ENCODE results near the gene TBC1D14. TPM values are rescaled to one million over a fixed set of nuclear protein-coding genes. Genes with fewer than 3 reads are reported as not detected.

Gene TBC1D14
- total RNA-seq, 1 experiment from 2014 or later, result 50.2 TPM

DNA sequence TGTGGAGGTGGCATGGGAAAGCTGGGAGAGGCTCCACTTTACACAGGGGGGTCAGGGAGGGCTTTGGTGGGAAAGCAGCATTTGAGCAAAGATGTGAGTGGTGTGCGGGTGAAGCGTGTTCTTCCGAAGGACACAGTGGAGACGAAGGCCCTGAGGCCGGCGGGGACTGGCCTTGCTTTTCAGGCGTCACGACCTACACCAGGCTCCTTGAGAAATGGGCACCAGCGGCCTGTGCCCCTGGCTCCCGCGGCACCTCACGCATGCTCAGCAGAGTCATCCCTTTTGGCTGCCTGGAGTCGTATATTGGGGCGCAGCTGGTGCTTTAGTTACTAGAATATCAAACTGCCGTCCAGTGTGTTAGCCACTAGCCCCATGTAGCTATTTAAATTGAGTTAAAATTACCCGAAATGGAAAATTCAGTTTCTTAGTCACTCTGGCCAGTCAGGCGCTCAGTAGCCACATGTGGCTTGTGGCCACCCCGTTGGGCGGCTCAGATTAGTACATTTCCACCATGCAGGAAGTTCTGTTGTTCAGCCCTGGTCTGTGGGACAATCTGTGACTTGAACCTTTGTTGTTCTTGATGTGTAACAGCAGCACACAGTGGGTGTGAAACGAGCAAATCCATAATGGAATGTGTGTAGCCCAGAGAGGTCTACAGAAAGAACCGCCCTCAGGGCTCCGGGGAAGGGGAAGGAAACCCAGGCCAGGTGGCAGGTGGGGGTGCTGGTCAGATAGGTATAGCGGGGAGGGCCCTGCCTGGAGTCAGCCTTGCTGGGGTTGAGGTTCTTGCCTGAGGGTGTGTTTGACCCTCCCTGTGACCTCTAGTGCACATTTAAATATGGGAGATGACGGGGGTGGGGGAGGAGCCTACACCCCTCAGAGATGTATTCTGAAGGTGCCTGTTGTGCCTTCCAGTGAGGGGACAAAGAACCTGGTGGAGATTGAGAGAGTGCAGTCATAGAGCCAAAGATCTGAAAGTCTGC lies 30.4 kb downstream of the TBC1D14 start:
- Mint-ChIP-seq H3K27me3 (ENCODE audit: low read depth) (no peaks in the 10 kb centered on the region), H3K4me3 (no peak overlapping the region), H3K9me3 (no peaks in the 10 kb centered on the region; a peak in 1 of 5 replicates), H3K4me1 (peaks cover 72 to 74% of the 10 kb centered on the region in 2 experiments), H3K27ac (peak overlapping the region; percentile 2 to 55 (median 32); a peak in 5 of 7 replicates), H3K36me3 (ENCODE audit: insufficient read depth in 1 of 3, low read depth in 3 of 3) (peaks cover 2 to 4% (median 2%) of the 10 kb centered on the region in 3 experiments; a peak in 4 of 7 replicates)
- H3T11ph ChIP-seq (ENCODE audit: low read length), result no peak overlapping the region
- H2BK5ac ChIP-seq (ENCODE audit: insufficient read length, low read length), result no peak overlapping the region
- peaks cover 3% of the 10 kb centered on the region for H3K79me1 ChIP-seq (ENCODE audit: insufficient read depth, low read depth, low read length, poor library complexity, severe bottlenecking)
- H3K23me2 ChIP-seq (ENCODE audit: insufficient read length, low read depth, low read length, poor library complexity, severe bottlenecking), result no peaks in the 10 kb centered on the region
- no peaks in the 10 kb centered on the region for H4K20me1 ChIP-seq (ENCODE audit: control insufficient read depth, insufficient read depth, insufficient read length)
- H2AK5ac ChIP-seq (ENCODE audit: insufficient read length, low read length), result no peak overlapping the region
- no peak overlapping the region for H2AFZ ChIP-seq (ENCODE audit: low read length)
- H4K5ac ChIP-seq (ENCODE audit: insufficient read length, low read depth, low read length), result no peak overlapping the region
- no peak overlapping the region for H3K56ac ChIP-seq (ENCODE audit: insufficient read length, low read depth, low read length)
- no peak for DNase-seq
- no peak overlapping the region for H2BK15ac ChIP-seq (ENCODE audit: low read depth, low read length)
- H3K27me3 ChIP-seq (ENCODE audit: insufficient read depth, low read length), result no peaks in the 10 kb centered on the region
- no peak overlapping the region for H2BK12ac ChIP-seq (ENCODE audit: insufficient read length, low read depth, low read length)
- no peak overlapping the region for H3K9ac ChIP-seq (ENCODE audit: extremely low read depth, insufficient read length, low read length)
- no peaks in the 10 kb centered on the region for H3K9me3 ChIP-seq (ENCODE audit: control insufficient read depth, low read depth, low read length)
- no peak overlapping the region for H3K18ac ChIP-seq (ENCODE audit: insufficient read length, low read depth, low read length)
- H3K4me2 ChIP-seq (ENCODE audit: insufficient read depth, insufficient read length, low read length), result no peak overlapping the region
- H4K8ac ChIP-seq (replicated peaks; ENCODE audit: insufficient read length, low read depth, low read length), result no peak overlapping the region
- H3K4ac ChIP-seq (ENCODE audit: low read depth, low read length), result no peak overlapping the region
- no peak overlapping the region for H3K27ac ChIP-seq (ENCODE audit: insufficient read length, low read depth, low read length)
- TF ChIP-seq, protein P1, sequence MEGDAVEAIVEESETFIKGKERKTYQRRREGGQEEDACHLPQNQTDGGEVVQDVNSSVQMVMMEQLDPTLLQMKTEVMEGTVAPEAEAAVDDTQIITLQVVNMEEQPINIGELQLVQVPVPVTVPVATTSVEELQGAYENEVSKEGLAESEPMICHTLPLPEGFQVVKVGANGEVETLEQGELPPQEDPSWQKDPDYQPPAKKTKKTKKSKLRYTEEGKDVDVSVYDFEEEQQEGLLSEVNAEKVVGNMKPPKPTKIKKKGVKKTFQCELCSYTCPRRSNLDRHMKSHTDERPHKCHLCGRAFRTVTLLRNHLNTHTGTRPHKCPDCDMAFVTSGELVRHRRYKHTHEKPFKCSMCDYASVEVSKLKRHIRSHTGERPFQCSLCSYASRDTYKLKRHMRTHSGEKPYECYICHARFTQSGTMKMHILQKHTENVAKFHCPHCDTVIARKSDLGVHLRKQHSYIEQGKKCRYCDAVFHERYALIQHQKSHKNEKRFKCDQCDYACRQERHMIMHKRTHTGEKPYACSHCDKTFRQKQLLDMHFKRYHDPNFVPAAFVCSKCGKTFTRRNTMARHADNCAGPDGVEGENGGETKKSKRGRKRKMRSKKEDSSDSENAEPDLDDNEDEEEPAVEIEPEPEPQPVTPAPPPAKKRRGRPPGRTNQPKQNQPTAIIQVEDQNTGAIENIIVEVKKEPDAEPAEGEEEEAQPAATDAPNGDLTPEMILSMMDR (conservative IDR thresholded peaks at IDR 0.05), result no peak
- H2BK20ac ChIP-seq (ENCODE audit: low read depth, low read length, poor library complexity, severe bottlenecking), result no peak overlapping the region
- H4K91ac ChIP-seq (ENCODE audit: insufficient read length, low read depth, low read length), result no peak overlapping the region
- H3K14ac ChIP-seq (ENCODE audit: insufficient read depth, low read length), result peak overlapping the region; percentile 19; the same call in 1 of the 2 replicates
- no CpG with 5 or more reads among the region's 24 CpGs for WGBS (ENCODE audit: extremely low coverage, insufficient read length, low lambda C conversion rate)
- no peak overlapping the region for H2BK120ac ChIP-seq (ENCODE audit: low read depth, low read length, poor library complexity, severe bottlenecking)
- H3K79me2 ChIP-seq (ENCODE audit: insufficient read depth, low read length), result no peaks in the 10 kb centered on the region
- no peak overlapping the region for H3K23ac ChIP-seq (ENCODE audit: insufficient read length, low read depth, low read length)
- H3K4me1 ChIP-seq (ENCODE audit: insufficient read depth, low read length), result peaks cover 20% of the 10 kb centered on the region; the same call in 1 of the 2 replicates
